Spleen (tissue), 7 donors: ENCODE measurements around the gene COL5A1.

Experiments used
- CTCF ChIP-seq, 11 experiments: fragments of 200-600 bp in 7 of 11; fragments of 450-650 bp in 4 of 11; sonication (generic) in 4 of 11; IDR thresholded peaks in 8 of 11; conservative IDR thresholded peaks in 3 of 11; 1 replicate in 7 of 11; 2 replicates in 4 of 11; pipeline versions ENCODE4 v1.4.0 to v1.8.0; 2016 to 2021; ENCODE audit warnings: antibody characterized with exemption in 11 of 11, inconsistent platforms in 4 of 11, mild to moderate bottlenecking in 1 of 11
- POLR2A ChIP-seq, 3 donors: fragments of 450-650 bp; IDR thresholded peaks; one replicate each; pipeline ENCODE4 v1.5.1; 2017; ENCODE audit warnings: antibody characterized with exemption in 3 of 3, mild to moderate bottlenecking in 1 of 3
- donor health status: DM: no; HTN: no; CAD: no; lungs with moderate emphysema.
- donor health status: DM: no; HTN: no; CAD: no.
- donor health status: DM: no; HTN: no; CAD: no.

DNA sequence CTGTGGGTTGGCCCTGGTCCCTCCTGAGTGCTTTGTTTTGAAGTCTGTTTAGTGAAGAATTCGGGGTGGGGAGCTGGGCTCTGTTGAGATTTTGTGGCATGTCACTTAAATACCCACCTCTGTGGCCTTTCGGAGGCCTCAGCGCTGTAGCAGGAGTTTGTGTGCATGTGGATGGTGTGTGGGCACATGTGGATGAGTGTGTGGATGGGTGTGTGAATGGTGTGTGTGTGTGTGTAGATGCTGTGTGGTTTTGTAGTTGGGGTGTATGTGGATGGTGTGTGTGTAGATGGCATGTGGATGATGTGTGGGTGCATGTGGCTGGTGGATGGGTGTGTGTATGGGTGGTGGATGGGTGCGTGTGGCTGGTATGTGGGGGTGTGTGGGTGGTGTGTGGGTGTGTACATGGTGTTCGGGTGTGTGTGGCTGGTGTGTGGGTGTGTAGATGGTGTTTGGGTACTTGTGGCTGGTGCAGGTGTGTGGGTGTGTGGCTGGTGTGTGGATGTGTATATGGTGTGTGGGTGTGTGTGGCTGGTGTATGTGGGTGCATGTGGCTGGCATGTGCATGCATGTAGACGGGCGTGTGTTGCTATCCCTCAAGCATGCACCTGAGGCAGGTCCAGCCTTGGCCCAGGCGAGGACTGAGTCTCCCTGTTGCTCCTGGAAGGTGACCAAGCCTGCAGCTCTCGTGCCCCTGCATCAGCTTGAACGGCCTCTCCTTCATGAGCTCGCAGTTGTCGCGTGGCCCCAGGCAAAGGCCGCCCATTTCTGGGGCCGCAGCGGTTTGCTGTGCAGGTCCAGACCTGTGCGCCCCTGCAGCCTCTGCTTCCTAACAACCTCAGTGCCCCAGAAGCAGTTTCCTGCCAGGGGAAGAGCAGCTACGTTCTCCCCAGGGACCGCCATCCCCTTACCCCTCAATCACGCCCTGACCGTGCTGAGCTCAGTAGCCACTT lies 185.0 kb downstream of the COL5A1 start:
- TF ChIP-seq CTCF (IDR thresholded peaks at IDR 0.05 in 8 of 11, conservative IDR thresholded peaks at IDR 0.05 in 3 of 11) (no peak), POLR2A (IDR thresholded peaks at IDR 0.05) (no peak)
